Measurements from ENCODE around the gene LRRC3B. TPM values are rescaled to one million over a fixed set of nuclear protein-coding genes. Genes with fewer than 3 reads are reported as not detected.

LRRC3B gene
- total and polyA plus RNA-seq, 2 donors from 2014 or later = 0.19 TPM; not detected in 1

GRCh38 chr3:26757978-26758377, 135.4 kb downstream of the LRRC3B start:
- Histone ChIP-seq H3K36me3 (ENCODE audit: control insufficient read depth in 2 of 3, insufficient read depth in 3 of 3, low read length in 3 of 3) (no peaks in the 10 kb centered on the region), H3K27me3 (ENCODE audit: control insufficient read depth, insufficient read depth, low read length) (no peaks in the 10 kb centered on the region), H3K4me1 (ENCODE audit: control insufficient read depth in 2 of 3, insufficient read depth in 2 of 3, low read depth in 1 of 3, low read length in 3 of 3) (no peaks in the 10 kb centered on the region), H3K27ac (ENCODE audit: low read depth in 2 of 2, low read length in 2 of 2) (no peak overlapping the region), H3K4me3 (ENCODE audit: low read length in 3 of 3) (no peak overlapping the region), H3K9ac (ENCODE audit: low read length in 3 of 3) (no peak overlapping the region), H3K9me3 (ENCODE audit: control insufficient read depth in 2 of 3, insufficient read depth in 1 of 3, low read length in 3 of 3) (no peaks in the 10 kb centered on the region)
- TF ChIP-seq CTCF (IDR thresholded peaks at IDR 0.05; ENCODE audit: borderline replicate concordance, extremely low read depth, insufficient read depth) = no peak
- DNase-seq = no peak
- FAIRE-seq = no peak
- intact Hi-C loops (cut with DNase I) = no loop called here

Measured in kidney (tissue), 14 donors.